ENCODE results near the gene DUS3L.

The DUS3L gene

GRCh38 chr19:5788422-5788821 lies 2.5 kb downstream of the DUS3L start:
- H3K4me3 ChIP-seq (ENCODE audit: control insufficient read depth, low read depth, low read length): no peak overlapping the region
- TF ChIP-seq CTCF (conservative IDR thresholded peaks at IDR 0.05; ENCODE audit: control insufficient read depth, insufficient read depth, low read depth, low read length): no peak
- DNase-seq (ENCODE audit: low read depth): no peak

GRCh38 chr19:5787409-5788182 lies 3.4 kb downstream of the DUS3L start:
- no peak overlapping the region for H3K4me3 ChIP-seq (ENCODE audit: control insufficient read depth, low read depth, low read length)
- TF ChIP-seq CTCF (conservative IDR thresholded peaks at IDR 0.05; ENCODE audit: control insufficient read depth, insufficient read depth, low read depth, low read length): no peak
- no peak for DNase-seq (ENCODE audit: low read depth)

GRCh38 chr19:5786593-5787408 lies 4.2 kb downstream of the DUS3L start:
- no peak overlapping the region for H3K4me3 ChIP-seq (ENCODE audit: control insufficient read depth, low read depth, low read length)
- no peak for TF ChIP-seq CTCF (conservative IDR thresholded peaks at IDR 0.05; ENCODE audit: control insufficient read depth, insufficient read depth, low read depth, low read length)
- no peak for DNase-seq (ENCODE audit: low read depth)

- TF ChIP-seq CTCF (conservative IDR thresholded peaks at IDR 0.05; ENCODE audit: control insufficient read depth, insufficient read depth, low read depth, low read length): no peak
- DNase-seq (ENCODE audit: low read depth): no peak
- H3K4me3 ChIP-seq (ENCODE audit: control insufficient read depth, low read depth, low read length): no peak overlapping the region
Observed at GRCh38 chr19:5785423-5785822, 5.5 kb downstream of the DUS3L start.

GRCh38 chr19:5784581-5785147 lies 6.3 kb downstream of the DUS3L start, which contains the start of gene PRR22:
TSS of gene PRR22 (minus strand) at chr19:5784746. CDS start at chr19:5784660, 86 bp downstream.
- no peak for DNase-seq (ENCODE audit: low read depth)
- TF ChIP-seq CTCF (conservative IDR thresholded peaks at IDR 0.05; ENCODE audit: control insufficient read depth, insufficient read depth, low read depth, low read length): no peak
- H3K4me3 ChIP-seq (ENCODE audit: control insufficient read depth, low read depth, low read length): no peak within 1 kb of the TSS

- TF ChIP-seq CTCF (conservative IDR thresholded peaks at IDR 0.05; ENCODE audit: control insufficient read depth, insufficient read depth, low read depth, low read length): no peak
- no peak for DNase-seq (ENCODE audit: low read depth)
- H3K4me3 ChIP-seq (ENCODE audit: control insufficient read depth, low read depth, low read length): no peak overlapping the region
Observed at GRCh38 chr19:5782945-5783919, 7.7 kb downstream of the DUS3L start.
